NCI-H128 (cell line): ENCODE data around the gene PRKCA.

Source experiments
- DNase-seq: peaks from one replicate; lab custom pipeline; 2025; ENCODE audit not compliant: unreplicated experiment; lab: John Stamatoyannopoulos, UW

PRKCA gene

GRCh38 chr17:66412857-66413558 is 110.6 kb downstream of the PRKCA start:
- no peak for DNase-seq

GRCh38 chr17:66413559-66414520 is 111.4 kb downstream of the PRKCA start:
- no peak for DNase-seq

GRCh38 chr17:66414561-66415175 is 112.3 kb downstream of the PRKCA start:
- no peak for DNase-seq

- DNase-seq, result no peak
Observed at GRCh38 chr17:66415366-66416206, 113.2 kb downstream of the PRKCA start.

GRCh38 chr17:66416207-66416940 is 114.0 kb downstream of the PRKCA start:
- DNase-seq, result no peak

- DNase-seq, result no peak
Observed at GRCh38 chr17:66417300-66417719, 114.9 kb downstream of the PRKCA start.

GRCh38 chr17:66420961-66421371 is 118.6 kb downstream of the PRKCA start:
- no peak for DNase-seq

- no peak for DNase-seq
Observed at GRCh38 chr17:66422186-66422585, 119.8 kb downstream of the PRKCA start.

- no peak for DNase-seq
Observed at GRCh38 chr17:66423056-66423955, 120.9 kb downstream of the PRKCA start.

GRCh38 chr17:66425756-66426396 is 123.5 kb downstream of the PRKCA start:
- no peak for DNase-seq

GRCh38 chr17:66426397-66427033 is 124.1 kb downstream of the PRKCA start:
- DNase-seq, result no peak

- no peak for DNase-seq
Observed at GRCh38 chr17:66427134-66427533, 124.7 kb downstream of the PRKCA start.

- DNase-seq, result no peak
Observed at GRCh38 chr17:66429680-66430079, 127.3 kb downstream of the PRKCA start.

GRCh38 chr17:66430846-66431795 is 128.7 kb downstream of the PRKCA start:
- no peak for DNase-seq

- no peak for DNase-seq
Observed at GRCh38 chr17:66431910-66432309, 129.5 kb downstream of the PRKCA start.

- DNase-seq, result no peak
Observed at GRCh38 chr17:66432411-66432957, 130.1 kb downstream of the PRKCA start.
